Activated CD4-positive, alpha-beta T cell treated with anti-CD3 and anti-CD28 coated beads, Interleukin-10, Interleukin-2, amounts not matched to agents 100 ng/mL and 50 ng/mL, durations not matched to agents 16 hours and 8 hours (primary cell): ENCODE results near the gene SLC25A13.
"Not testable (repeated sequence)": the region's sequence is repeated elsewhere in the genome, so short reads cannot be mapped to it uniquely, and the experiment has no call there.

ENCODE experiments used
- DNase-seq: peaks from one replicate; pipeline ENCODE4 v3.0.0-alpha.2; 2020

The SLC25A13 gene, protein sequence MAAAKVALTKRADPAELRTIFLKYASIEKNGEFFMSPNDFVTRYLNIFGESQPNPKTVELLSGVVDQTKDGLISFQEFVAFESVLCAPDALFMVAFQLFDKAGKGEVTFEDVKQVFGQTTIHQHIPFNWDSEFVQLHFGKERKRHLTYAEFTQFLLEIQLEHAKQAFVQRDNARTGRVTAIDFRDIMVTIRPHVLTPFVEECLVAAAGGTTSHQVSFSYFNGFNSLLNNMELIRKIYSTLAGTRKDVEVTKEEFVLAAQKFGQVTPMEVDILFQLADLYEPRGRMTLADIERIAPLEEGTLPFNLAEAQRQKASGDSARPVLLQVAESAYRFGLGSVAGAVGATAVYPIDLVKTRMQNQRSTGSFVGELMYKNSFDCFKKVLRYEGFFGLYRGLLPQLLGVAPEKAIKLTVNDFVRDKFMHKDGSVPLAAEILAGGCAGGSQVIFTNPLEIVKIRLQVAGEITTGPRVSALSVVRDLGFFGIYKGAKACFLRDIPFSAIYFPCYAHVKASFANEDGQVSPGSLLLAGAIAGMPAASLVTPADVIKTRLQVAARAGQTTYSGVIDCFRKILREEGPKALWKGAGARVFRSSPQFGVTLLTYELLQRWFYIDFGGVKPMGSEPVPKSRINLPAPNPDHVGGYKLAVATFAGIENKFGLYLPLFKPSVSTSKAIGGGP

DNA sequence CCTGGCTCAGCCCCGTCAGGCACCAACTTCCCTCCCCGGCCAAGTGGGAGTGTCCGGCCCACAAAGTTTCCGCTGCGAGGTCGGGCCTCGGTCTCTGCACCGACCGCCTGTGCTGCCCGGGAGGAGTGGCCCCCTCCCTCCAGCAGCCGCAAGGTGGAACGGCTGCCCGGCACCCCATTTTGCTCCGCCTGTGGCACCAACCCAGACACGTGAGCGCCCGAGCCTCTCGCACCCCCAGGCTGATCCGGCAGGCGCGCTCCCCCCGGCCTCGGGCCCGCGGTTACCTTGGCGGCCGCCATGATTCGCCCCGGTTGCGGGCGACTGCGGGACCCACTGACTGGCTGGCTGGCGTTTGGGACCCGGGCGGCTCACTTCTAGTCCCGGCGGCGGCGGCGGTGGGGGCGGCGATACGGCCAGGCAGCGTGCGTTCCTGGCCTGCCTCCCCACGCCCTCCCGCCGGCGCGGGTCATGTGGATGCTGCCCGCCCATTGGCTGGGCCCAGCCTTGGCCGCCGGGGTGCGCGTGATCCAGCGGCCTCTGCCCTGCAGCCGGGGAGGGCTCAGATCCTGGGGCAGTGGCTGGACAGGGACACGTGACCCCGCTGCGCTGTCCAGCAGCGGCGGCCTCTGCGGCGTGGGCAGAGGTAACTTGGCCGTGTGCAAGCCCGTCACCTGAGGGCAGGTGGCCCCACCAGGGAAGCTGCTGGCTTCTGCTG lies at the start of gene SLC25A13:
SLC25A13 (minus strand) TSS at position 441 of the 715 bp plus-strand sequence; CDS start at position 299, 142 bp downstream.
- DNase-seq: peak; percentile 85

DNA sequence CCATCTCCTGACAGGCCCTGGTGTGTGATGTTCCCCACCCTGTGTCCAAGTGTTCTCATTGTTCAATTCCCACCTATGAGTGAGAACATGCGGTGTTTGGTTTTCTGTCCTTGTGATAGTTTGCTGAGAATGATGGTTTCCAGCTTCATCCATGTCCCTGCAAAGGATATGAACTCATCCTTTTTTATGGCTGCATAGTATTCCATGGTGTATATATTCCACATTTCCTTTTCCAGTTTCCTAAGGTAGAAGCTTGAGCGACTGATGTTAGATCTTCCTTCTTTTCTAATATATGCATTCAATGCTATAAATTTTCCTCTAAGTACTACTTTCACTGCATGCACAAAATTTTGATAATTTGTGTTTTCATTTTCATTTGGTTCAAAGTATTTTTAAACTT lies 44.0 kb upstream of the SLC25A13 start:
- not testable (repeated sequence) for DNase-seq

DNA sequence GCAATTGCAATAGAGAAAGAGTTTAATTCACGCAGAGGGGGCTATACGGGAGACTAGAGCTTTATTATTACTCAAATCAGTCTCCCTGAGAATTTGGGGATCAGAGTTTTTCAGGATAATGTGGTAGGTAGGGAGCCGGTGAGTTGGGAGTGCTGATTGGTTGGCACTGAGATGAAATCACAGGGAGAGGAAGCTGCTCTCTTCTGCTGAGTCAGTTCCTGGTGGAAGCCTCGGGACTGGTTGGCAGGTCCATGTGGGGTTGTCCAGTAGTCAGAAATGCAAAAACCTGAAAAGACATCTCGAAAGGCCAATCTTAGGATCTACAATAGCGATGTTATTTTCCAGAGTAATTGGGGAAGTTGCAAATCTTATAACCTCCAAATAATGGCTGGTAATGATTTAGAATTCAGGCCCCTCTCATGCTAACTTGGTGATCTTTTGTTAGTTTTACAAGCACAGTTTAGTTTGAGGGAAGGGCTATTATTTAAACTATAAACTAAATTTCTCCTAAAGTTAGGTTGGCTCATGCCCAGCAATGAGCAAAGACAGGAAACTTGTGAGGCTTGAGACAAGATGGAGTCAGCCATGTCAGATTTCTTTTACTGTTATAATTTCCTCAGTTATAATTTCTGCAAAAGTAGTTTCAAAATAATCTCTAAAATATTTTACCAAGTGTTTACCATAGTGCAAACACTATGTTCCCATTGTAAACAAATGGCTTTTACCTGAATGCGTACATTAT lies 39.4 kb upstream of the SLC25A13 start:
- no peak for DNase-seq

DNA sequence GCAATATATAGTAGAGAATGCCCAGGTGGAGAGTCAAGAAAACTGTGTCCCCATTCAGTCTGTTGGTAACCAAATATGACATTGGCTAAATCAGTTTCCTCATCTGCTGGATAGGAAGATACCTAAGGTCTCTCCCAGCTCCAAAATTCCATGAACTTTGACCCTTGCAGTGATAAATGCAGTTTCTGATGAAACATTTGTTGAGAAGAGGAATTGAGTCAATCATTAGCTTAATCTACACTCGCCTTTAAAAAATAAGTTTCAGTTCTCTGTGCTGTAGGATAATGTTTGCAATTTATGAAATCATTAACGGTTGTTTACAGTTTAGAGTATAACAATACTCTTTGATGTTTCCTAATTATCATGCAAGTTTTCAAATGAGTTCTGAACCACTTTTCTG lies 38.0 kb upstream of the SLC25A13 start:
- no peak for DNase-seq

DNA sequence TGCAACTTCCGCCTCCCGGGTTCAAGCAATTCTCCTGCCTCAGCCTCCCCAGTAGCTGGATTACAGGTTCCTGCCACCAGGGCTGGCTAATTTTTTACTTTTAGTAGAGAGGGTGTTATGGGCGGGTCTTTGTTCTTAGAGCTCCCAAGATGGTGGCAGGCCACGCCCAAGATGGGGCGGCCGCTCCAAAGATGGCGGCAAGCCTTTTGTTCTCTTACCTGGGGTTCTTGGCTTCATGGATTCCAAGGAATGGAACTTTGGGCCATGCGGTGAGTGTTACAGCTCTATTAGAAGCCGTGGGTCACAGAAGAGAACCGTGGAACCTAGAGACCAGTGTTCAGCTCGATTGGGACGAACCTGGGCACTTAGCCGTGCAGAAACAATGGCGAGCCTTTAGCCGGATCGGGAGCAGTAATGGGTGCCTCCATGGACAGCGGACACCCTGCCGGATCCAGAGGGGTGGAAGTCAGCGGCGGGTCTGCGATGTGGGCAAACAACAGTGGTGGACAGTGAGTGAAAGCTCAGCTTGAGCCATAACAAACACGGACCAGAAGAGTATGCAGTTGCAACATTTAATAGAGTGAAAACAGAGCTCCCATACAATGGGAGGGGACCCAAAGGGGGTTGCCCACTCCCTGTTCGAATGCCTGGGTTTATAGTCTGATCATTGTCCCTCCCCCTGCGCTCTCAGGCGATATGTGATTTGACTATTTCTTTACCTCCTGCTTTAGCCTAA lies 36.5 kb upstream of the SLC25A13 start:
- not testable (repeated sequence) for DNase-seq

DNA sequence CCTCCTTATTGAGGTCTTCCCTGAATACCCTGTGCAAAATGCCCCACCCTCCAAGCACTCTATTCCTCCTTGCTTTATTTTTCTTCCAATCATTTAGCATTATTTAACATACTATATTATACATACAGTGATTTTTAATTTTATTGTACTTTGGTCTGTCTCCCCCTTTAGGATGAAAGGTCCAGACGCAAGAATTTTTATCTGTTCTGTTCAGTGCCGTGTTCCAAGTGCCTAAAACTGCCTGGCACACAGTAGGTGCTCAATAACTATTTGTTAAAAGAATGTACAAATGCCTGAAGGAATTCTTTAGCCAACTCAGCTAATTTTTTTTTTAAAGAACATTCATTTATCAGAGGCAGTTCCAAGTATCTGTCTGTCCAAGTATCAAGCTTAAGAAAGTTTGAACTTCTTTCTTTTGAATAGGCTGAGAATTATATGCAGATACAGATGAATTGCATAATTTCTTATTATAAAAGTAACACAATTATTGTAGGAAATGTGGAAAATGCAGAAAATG lies 34.1 kb upstream of the SLC25A13 start:
- no peak for DNase-seq

DNA sequence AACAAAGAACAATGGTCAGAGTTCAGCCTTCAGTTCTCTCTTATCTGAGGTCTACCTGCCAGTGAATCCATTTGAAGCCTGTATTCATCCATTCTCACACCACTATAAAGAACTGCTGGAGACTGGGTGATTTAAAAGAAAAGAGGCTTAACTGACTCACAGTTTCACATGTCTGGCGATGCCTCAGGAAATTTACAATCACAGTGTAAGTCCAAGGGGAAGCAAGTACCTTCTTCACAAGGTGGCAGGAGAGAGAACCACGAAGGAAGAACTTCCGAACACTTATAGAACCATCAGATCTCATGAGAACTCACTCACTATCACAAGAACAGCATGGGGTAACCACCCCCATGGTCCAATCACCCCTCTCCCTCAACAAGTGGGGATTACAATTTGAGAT lies 33.0 kb upstream of the SLC25A13 start:
- no peak for DNase-seq

DNA sequence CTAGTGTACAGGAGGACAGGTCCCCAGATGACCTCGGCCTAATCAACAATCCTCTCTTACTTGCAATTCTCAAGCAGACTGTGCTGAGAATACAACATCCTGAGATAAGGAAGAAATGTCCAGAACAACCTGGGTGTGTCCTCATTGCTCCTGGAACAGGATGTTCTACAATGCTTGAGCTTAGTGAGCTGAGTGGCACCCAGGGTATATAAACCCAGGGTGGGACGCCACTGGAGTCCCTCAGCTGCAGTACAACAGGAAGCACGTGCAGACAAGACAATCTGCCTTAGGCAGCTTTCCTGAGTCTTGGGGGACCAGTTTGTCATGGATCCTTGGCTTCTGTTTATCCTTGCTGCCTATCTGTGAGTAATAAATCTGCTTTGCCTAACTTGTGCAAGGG lies 27.7 kb upstream of the SLC25A13 start:
- no peak for DNase-seq

DNA sequence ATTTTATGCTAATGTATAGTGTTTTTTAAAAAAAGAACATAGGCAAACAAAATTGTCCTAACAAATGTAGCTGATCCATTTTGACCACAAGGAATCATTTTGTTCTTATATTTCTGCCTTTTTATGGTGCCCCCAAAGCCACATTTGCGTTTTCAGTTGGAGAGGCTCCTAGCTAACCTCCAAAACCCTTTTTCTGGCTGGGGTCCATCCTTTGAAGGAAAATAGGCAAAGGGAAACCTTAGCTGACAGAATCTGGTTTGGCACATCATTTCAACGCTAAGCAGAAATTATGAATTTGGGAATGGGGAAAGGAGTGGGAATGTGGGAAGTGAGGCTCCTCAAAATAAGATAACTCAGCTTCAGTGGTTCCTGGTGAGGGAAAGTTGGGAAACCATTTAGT lies 25.6 kb upstream of the SLC25A13 start:
- no peak for DNase-seq

DNA sequence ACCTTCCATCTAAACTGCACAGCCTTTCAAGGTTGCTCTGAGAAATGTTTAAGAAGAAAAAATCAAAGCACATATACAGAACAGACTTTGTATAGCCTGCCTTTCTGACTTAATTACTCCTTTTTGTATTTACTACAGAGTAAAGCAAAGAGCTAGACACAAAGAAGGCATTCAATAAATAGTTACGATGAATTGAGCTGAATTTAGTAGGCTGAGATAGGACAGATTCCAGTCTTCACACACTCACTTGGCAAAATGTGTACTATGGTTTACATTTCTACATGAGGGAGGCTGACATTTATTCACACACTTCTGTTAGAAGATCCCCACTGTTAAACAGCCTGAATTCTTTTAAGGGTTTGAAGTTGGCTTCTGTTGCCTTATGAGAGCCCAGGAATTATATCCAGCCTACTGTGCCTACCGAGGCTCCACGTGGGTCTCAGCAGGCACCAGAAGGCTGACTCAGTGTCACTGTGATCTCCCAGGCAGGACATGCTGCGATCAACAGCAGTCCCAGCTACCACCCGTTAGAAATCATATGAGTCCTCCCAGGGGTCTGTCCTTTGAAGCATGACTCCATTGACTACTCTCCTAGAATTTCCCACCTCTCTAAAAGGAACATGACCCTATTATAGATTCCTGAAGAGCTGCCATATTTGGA lies 24.5 kb upstream of the SLC25A13 start:
- DNase-seq: no peak

DNA sequence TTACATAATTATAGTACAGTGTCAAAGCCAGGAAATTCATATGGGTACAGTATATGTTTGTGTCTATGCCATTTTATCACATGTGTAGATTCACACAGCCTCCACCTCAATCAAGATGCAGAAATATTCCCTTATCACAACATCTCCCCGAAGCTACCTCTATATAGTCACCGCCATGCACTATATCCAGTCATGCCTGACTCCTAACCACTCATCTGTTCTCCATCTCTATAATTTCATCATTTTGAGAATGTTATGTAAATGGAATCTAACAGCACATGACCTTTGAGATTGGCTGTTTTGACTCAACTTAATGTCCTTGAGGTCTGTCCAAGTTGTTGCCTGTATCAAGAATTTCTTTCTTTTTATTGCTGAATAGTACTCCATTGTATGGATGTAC lies 22.3 kb upstream of the SLC25A13 start:
- no peak for DNase-seq

DNA sequence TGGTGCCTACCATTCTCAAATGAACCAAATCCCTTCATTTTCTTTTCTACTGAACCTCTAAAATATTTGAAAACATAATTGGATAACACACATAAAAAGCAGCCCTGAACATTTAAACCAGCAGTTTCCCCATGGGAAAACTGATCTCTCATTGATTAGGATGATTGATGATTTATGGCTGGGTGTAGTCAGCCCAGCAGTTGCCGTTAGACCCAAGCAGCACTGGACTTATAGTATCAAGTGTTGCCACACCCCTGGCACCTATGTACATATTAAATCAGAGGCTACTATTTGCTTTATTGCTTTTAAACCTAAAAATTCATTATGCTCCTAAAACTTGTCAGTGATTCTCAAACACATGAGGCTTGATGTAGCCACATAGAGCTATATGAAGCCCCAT lies 20.2 kb upstream of the SLC25A13 start:
- no peak for DNase-seq

DNA sequence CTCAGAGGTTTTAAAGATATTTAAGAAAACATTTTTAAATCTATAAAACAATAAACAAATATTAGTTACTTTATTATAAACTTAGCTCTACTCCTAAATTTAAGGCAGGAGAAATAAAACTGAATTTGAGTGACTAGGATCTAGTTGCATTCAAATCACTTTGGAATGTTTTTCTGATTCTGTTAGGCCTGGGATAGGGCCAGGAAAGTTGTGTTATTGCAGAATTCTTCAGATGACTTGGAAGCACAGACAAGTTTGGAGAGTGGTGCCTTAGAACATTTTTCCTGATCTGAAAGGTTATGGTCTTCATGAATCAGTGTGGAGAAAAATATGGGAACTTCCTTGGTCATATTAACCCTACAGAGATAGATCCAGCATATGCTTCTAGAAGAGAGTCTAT lies 15.6 kb upstream of the SLC25A13 start:
- DNase-seq: no peak

DNA sequence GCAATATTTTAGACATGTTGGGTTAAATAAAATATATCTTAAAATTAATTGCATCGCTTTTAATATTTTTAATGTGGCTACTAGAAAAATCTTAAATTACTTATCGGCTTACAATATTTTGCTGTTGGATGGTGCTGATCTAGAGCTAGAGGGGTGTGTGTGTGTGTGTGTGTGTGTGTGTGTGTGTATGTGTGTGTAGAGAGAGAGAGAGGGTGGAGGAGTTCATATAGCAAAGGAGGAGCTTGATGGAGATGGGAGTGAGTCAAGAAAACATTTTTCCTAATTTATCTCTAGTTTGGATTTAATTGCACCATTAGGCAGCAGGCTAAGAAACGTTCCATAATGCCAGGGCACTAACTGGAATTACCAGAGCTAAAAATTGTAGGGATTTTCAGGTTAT lies 10.4 kb upstream of the SLC25A13 start:
- no peak for DNase-seq

DNA sequence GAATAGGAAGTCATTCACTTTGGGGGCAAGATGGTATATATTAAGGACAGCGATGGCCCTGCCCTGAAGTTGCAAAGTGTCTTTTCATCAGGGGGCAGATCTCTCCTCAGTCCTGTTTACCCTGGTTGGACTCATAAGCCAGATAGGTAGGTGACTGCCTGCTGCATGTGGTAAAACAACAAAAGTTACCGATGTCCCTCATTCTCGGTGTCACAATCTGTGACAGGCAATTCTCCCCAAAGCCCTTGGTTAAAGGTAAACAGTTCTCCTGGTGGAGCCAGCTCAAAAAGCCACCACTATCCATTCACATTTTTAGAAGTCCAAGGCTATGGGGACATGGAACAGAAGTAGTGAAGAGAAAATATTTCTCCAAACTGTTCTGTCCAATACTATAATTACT lies 9.9 kb upstream of the SLC25A13 start:
- no peak for DNase-seq

DNA sequence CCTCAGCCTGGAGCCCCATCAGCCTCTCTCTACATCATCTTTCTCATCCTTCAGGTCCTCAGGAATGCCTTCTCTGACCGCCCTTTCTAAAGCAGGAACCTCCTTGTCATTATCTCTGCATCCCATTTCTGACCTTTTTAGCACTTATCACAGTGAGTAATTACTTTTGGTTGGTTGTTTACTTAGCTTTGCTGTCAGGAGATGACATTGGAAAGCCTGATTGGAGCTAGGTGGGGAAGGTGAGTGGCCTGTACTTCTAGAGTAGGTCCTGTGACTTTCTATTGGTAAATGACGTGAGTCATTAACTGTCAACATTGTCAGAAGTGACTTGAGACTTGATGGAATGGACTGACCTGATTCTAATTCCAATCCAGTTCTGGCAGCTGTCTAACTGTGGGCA lies 9.3 kb upstream of the SLC25A13 start:
- DNase-seq: no peak

DNA sequence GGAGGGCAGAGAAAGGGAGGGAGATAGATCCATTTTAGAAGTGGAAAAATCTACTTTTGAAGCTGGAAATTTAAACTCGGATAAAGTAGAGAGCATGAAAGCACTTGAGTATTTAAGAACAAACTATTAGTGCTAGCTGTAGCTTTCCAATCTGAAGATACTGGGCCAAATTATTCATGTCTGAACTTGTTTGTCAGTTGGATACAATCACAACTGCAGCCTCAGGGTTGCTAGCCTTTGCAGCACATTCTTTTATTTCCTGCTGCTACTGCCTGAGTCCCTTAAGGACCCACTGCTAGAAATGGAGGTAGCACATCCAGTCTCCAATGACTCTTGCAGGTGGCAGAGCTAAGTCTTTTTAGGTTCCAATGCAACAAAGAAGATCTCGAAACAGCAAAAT lies 8.3 kb upstream of the SLC25A13 start:
- DNase-seq: no peak

DNA sequence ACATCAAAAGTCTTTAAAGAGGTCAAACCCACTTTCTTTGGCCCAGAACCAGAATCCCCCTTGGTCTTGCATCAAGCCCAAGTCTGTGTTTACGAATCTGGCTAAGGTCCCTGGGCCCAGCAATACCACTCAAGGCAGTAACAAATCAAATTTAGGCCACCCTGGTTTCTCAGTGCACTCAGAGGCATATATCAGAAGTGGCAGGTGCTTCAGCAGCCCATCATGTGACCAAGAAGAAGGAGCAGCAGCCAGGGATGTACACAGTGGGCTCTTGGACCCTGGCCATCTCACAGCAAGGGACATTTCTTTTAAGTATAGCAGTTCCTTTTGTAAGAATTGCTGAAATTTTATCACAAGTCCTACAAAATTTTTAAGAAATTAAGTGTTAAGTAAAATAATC lies 7.3 kb upstream of the SLC25A13 start:
- DNase-seq: no peak

DNA sequence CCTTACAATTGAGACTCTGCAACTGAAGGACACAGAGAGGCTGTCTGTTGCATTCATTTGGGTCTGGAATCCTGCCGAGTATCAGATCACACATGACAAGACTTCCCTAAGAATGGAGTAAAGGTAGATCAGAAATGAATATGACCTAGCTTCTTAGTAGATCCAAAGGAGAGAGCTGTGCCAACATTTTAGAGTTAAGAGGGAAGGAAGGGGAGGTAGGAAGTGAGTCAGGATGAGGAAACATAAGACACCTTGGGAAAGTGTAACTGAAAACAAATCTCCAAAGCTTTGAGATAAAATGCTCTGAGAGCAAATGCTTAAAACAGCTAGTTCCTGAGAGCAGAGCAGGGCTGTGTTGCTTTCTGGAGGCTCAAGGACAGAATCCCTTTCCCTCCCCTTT lies 6.1 kb upstream of the SLC25A13 start:
- DNase-seq: no peak

DNA sequence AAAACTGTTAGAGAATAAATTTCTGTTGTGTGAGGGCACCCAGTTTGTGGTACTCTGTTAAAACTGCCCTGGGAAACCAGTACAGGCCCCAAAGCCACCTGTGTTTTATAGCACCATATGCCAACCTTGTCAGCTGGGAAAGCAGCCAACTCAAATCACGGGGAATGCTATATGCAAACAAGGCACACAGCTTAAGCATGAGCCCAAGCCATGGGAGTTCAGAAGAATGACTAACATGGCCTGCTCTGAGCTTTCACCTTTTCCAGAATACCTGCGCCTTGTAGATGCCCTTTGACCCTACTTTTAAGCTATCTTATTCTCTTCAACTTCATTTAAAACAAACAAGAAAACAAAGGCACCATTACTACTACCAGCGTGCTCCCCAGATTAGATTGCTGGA lies 5.5 kb upstream of the SLC25A13 start:
- no peak for DNase-seq

DNA sequence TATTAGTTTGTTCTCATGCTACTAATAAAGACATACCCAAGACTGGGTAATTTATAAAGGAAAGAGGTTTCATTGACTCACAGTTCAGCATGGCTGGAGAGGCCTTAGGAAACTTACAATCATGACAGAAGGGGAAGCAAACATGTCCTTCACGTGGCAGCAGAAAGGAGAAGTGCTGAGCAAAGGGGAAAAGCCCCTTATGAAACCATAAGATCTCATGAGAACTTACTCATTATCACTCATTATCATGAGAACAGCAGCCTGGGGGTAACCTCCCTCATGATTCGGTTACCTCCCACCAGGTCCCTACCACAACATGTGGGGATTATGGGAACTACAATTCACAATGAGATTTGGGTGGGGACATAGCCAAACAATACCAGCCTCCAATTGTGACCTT lies 4.9 kb upstream of the SLC25A13 start:
- not testable (repeated sequence) for DNase-seq
